Left renal pelvis (tissue), 4 donors: ENCODE measurements around the gene DAB1. TPM values are rescaled to one million over a fixed set of nuclear protein-coding genes. Genes with fewer than 3 reads are reported as not detected.

Experiments used
- DNase-seq, 4 donors: peaks; one replicate each; pipeline ENCODE4 v3.0.0-alpha.2; 2013; ENCODE audit warnings: low read depth in 4 of 4, low spot score in 3 of 4
- polyA plus RNA-seq, 4 donors: library from polyadenylated mRNA; unstranded; fragments of 120-200 nt; gene quantifications; one replicate each; pipeline ENCODE4 v1.2.1, GENCODE V29; 2013; ENCODE audit not compliant: insufficient read length in 4 of 4

DAB1 gene
- polyA plus RNA-seq, 4 donors, result 0.94 to 7.8 (median 7.0) TPM

DNA sequence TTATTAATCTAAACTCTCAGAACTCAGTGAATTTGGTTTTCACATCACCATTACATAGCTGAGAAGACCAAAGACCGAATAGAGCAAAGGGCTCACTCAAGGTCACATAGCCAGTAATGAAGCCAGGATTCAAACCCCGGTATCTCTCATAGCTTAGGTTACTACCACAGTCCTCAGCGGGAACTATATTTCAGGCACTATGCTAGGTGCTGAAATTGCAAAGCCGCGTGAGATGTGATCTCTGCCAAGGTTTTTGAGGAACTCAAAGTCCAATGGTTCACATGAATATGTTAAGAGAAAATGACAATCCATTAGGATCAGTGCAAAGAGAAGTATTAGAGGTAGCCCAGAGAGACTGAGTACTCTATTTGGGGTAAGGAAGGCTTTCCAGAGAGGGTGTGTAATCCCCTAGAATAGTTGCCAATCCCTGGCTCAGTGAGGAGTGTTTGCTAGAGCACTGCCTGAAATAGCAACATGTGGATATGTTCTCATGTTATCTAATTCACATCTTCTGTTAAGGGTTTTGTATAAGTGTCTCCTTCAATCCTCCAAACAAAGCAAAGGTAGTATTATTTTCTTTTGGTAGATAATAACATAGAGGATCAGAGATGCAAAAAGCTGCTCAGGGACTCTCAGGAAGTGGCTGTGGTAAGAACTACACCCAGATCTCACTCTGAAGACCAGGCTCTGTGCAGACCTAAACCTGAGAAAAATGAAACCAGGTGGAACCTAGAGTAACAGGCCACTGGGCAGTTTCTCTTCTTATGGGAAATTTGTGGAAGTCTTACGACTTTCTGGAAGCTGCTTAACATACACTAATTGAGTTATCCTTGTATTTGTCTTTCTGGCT, 365.0 kb downstream of the DAB1 start:
- no peak for DNase-seq

- no peak for DNase-seq
These were observed 375.0 kb downstream of the DAB1 start for GRCh38 chr1:57048856-57049255.

- no peak for DNase-seq
These were observed 377.4 kb downstream of the DAB1 start for GRCh38 chr1:57046462-57046861.

DNA sequence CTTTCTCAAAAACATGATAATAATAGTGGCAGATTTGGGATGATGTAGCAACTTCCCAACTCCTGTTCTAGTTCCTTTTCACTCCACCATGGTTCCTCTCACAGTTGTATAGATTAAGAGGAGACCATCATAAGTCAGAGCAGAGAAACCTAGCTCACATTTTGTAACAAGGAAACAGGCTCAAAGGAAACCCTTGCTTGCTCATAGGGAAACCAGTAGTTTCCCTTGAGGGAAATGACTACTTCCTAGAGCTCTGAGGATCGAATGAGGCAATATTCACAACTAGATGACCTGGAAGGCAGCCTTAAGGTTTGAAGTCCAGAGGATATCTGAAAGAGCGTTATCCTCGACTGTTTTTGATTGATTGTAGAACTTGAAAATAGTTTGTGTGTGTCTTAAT, 382.0 kb downstream of the DAB1 start:
- no peak for DNase-seq

DNA sequence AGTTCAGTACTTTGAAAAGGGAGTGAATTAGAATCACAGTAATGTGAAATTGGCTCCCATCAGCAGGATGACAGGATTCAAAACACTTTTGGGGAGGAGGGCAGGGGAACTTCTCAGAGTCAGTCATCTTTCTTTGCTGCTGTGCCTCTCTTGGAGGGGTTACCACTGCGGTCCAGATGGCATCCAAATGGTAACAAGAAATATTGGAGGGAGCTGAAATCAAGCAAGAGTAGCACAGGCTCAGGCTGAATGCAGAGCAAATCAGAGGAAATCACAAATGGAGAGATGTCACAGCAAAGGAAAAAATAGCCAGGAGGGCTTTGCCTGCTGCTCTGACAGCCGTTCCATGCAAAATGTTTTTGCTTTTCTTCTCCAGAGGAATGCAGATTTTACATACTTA, 383.0 kb downstream of the DAB1 start:
- DNase-seq, result no peak

DNA sequence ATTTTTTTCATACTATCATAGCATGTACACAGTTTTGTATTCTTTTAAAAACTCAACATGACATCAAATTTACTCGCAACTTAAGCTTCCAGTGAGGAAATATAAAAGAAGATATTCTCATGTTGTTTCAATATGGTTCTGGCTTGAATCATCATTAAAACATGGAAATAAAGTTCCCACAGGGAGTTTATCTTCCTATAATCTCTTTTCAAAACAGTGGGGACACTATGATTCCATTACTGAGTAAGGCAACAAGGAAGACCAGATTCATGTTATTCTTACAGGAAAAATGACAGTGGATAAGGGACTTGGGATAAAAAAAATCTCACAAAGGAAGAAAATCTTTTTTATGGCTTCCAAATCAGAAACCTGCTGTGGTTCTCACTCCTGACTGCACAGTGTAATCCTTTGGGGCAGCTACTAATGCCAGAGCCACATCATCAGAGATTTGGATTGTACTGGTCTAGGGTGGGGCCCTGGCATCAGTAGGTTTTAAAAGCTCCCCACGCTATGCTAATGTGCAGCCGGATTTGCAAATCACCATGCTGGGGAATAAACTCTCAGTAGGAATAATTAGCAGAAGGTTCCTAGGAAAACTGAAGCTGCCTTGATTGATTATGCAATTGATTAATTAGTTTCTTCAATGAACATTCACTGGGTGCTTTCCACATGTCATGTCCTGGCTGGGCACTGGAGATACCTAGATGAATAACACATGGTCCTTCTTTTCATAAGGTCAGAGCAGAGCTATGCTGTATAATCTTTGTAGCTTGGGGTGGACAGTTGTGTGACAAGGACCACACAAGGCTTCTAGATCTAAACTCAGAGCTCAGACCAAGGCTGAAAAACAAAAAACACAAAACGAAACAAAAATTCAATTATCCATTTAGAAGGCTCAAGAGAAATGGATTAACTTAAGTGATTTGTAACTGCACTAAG, 386.9 kb downstream of the DAB1 start:
- no peak for DNase-seq

DNA sequence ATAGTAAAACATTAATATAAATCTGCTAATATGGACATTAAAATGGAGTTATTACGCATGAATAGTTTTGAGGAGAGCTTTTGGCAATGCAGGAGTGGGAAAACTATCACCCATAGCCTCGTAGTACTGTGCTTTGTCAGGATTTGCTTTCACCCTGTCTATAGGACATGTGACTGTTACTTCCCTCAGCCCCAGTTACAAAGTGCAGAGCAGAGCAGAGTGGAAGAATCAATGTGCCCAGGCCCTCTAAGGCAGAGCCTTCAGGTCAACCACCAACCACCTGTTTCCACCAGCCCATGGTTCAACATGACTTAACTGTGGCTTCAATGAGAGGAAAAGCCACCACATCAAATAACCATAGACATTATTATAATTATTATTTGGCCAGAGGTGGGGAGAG, 389.1 kb downstream of the DAB1 start:
- DNase-seq, result no peak

DNA sequence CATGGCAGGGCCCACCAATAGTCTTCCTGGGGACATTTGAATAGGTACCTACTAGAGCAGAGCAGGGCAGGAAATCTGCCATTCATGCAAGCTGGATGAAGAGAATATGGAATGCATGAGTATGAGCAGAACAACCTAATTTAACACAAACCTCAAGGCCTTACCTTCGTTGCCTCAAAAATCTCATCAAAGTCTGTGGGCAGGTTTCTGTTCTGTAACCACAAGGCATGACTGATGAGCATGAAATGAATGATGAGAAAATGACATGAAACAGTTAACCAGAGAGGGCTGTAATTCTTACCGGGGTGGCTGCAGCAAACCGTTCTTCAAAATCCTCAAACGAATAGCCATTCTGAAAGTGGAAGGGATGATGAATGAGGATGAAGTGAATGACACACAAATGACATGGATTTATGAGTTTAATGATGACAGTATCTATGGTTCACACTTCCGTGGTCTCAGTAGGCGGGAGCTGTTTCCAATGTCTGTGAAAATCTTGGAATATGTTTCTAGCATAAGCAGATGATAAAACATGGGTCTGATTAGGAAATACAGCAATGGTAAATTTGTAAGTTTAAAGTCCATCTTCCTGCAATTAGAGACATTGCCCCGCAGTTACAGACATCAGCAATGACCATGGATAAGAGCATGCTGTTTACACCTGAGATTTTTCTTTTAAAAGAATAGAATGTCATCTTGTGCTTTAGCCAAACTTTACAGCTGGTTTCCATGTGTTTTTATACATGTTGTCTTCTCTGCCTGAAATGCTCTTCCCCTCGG, 390.4 kb downstream of the DAB1 start:
- DNase-seq, result no peak

- no peak for DNase-seq
These were observed 397.1 kb downstream of the DAB1 start for GRCh38 chr1:57026624-57027354.

DNA sequence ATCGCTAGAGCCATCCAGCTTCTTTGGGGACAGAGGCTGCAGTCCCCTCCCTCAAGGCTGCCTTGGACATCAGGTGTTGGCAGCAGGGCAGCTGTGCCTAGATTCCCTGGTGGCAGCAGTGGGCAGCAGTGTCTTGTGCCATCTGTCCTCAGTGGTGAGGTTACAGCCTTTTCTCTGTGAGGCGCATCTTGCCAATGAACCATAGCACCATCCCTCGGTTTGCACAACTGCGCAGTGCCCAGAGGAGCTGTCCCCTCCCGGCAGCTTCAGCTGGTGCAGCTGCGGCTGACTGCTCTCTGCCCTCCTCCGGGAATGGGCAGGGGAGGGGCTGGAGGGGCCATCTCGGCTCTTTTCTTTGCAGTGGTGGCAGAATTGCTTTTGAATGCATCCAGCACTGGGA, 399.0 kb downstream of the DAB1 start:
- DNase-seq, result peak in 3 of 4 donors; percentile 29 to 56 (median 31)

DNA sequence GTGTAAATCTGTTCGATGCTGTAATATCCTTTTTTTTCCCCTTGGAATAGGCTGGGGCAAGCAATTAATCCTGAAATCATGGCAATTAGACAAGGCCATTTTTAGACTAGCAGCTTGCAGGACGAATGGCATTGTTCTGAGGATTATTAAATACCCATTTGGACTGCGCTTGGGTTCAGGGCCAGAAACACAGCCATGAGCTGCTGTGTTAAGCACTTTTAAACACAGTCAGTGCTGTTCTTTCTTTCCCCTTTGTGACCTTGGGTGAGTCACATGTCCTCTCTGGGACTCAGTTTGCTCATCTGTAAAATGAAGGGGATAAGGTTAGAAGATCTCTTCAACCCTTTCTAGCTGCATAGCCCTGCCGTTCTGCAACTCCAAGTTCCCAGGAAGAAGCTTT, 399.4 kb downstream of the DAB1 start:
- no peak for DNase-seq

GRCh38 chr1:57020216-57020615, 403.6 kb downstream of the DAB1 start:
- DNase-seq, result no peak

DNA sequence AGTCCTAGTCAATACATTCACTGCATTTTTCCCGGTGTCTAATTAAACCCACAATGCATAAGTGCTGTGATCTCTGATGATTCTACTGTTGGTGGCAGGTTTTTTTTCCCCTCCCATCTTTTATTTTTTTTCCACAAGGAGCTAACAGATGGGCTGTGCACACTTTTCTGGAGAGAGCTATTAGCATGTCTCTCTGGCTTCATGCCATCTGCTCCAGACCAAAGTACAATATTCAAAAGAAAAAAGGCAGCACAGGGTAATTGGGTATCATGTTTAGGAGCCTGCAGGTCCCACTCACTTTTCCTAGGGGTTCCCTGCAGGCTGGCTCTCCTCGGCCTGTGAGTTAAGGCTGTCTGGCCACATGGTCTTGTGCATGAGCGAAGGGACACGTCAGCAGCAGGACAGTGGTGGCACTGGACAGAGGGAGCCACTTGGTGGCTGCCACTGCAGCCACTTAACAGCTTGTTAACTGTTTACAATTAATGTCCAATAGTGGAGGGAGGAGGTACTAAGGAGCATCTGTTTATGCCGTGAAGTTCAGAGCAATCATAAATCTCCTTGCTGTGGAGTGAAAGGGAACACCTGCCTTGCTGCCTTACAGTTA, 404.5 kb downstream of the DAB1 start:
- peak in 1 of 4 donors; percentile 7 for DNase-seq

- DNase-seq, result no peak
These were observed 405.7 kb downstream of the DAB1 start for GRCh38 chr1:57018119-57018518.

DNA sequence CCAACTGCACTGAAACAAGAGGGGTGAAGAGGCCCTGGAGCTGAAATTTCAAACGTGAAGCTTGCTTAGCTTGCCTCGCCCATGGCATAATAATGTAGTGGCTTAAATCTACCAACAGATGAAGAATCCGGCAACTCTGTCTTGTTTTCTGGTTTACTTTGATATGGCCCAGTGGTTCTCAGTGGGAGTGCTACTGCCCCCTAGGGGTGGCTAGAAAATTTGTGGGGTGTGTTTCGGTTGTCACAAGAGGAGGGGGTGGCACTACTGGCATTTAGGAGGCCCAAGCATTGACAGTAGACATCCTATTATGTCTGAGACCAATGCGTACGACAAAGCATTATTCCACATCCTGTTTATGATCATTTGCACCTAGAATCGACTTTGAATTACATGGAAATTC, 406.1 kb downstream of the DAB1 start:
- no peak for DNase-seq

- no peak for DNase-seq
These were observed 406.7 kb downstream of the DAB1 start for GRCh38 chr1:57017200-57017599.

DNA sequence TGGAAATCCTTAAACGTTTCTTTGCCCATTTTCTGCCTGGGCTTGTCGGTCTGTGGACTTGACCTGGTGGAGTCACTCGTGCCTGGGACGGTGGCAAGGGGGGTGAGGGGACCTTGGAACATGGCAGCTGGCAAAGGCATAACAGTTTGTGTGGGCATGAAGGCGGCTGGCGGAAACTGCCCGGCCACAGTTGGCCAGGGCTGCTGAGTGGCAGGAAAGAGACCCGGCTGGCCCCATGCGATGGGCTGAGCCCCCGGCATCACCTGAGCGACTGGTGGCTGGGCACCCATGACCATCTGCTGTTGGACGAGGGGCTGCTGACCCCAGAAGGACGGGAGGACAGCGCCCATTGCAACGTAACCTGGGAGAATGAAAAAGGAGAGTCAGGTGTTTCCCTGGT, 408.8 kb downstream of the DAB1 start:
- DNase-seq, result no peak

DNA sequence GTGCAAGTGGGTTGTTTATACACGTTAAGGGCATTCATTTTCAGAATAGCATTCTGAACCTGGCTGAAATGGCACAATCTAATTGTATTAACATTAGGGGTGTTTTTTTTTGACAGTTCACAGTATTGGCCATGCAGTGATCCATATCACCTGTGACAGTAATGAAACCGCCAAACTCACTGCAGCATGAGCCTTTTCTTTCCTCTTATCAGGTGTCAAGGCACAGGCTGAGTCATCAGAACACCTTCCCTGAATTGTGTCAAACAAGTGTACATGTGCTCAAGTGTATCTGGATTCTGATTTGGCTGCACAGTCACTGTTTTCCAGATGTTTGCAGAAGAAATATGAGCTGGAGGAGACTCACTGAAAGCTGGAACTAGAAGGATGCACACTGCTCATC, 410.3 kb downstream of the DAB1 start:
- no peak for DNase-seq

- no peak for DNase-seq
These were observed 411.5 kb downstream of the DAB1 start for GRCh38 chr1:57012315-57012714.

- DNase-seq, result no peak
These were observed 413.3 kb downstream of the DAB1 start for GRCh38 chr1:57010511-57010910.
